ENCODE results near the gene DOK7. TPM values are rescaled to one million over a fixed set of nuclear protein-coding genes. Genes with fewer than 3 reads are reported as not detected.

Gene DOK7
- total and polyA plus RNA-seq, 2 experiments from 2014 or later, result 0.23 to 1.8 TPM

DNA sequence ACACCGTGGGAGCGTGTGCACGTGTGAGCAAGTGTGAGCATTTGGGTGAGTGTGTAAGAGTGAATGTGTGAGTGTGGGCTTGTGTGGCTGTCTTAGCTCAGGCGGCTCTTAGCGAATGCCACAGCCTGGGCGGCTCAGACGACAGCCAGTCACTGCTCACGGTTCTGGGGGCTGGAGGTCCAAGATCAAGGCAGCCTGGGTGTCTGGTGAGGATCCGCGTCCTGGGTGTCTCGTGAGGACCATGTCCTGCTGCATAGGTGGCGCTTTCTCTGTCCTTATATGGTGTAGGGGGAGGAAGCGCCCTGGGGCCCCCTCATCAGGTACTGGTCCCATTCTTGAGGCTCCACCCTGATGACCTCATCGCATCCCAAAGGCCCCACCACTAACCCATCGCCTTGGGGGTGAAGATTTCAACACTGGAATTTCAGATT lies 4.5 kb downstream of the DOK7 start:
- Histone ChIP-seq H3K27ac (no peak overlapping the region), H3K9me3 (ENCODE audit: low read depth) (no peaks in the 10 kb centered on the region), H3K36me3 (replicated peaks; ENCODE audit: insufficient read depth, low read depth) (no peaks in the 10 kb centered on the region), H3K27me3 (peaks cover 13% of the 10 kb centered on the region), H2AFZ (no peak overlapping the region), H3K4me1 (ENCODE audit: insufficient read depth) (no peaks in the 10 kb centered on the region), H4K20me1 (ENCODE audit: insufficient read depth, poor library complexity, severe bottlenecking) (no peaks in the 10 kb centered on the region), H3K9me2 (replicated peaks; ENCODE audit: insufficient read depth) (no peaks in the 10 kb centered on the region), H3K79me2 (no peaks in the 10 kb centered on the region), H3K4me3 (no peak overlapping the region), H3K4me2 (no peak overlapping the region)
- TF ChIP-seq EZH2 (IDR thresholded peaks at IDR 0.05; ENCODE audit: borderline replicate concordance) (no peak), EZH2phosphoT487 (IDR thresholded peaks at IDR 0.05; ENCODE audit: low read depth, severe bottlenecking, unreplicated experiment) (no peak)
- TF ChIP-seq, protein P1, sequence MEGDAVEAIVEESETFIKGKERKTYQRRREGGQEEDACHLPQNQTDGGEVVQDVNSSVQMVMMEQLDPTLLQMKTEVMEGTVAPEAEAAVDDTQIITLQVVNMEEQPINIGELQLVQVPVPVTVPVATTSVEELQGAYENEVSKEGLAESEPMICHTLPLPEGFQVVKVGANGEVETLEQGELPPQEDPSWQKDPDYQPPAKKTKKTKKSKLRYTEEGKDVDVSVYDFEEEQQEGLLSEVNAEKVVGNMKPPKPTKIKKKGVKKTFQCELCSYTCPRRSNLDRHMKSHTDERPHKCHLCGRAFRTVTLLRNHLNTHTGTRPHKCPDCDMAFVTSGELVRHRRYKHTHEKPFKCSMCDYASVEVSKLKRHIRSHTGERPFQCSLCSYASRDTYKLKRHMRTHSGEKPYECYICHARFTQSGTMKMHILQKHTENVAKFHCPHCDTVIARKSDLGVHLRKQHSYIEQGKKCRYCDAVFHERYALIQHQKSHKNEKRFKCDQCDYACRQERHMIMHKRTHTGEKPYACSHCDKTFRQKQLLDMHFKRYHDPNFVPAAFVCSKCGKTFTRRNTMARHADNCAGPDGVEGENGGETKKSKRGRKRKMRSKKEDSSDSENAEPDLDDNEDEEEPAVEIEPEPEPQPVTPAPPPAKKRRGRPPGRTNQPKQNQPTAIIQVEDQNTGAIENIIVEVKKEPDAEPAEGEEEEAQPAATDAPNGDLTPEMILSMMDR (IDR thresholded peaks at IDR 0.05; ENCODE audit: poor library complexity), result no peak
- 84% methylated on average over 15 of the region's 15 CpGs for WGBS (ENCODE audit: low lambda C conversion rate, missing lambda C conversion rate)
- no peak for DNase-seq (ENCODE audit: low spot score)

DNA sequence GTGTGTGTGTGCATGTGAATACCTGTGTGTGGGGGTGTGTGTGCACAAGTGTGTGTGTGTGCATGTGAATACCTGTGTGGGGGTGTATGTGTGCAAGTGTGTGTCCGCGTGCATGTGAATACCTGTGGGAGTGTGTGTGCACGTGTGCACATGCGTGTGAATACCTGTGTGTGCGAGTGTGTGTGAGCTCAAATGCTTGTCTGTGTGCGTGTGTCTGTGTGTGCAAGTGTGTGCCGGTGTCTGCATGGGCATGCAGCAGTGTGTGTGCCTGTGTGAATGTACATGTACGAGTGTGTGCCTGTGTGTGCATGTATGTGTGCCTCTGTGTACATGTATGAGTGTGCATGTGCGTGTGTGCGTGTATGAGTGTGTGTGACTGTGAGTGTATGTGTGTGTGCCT lies 5.0 kb downstream of the DOK7 start:
- H3K27ac ChIP-seq, result no peak overlapping the region
- H3K27me3 ChIP-seq, result peaks cover 9% of the 10 kb centered on the region
- WGBS (ENCODE audit: low lambda C conversion rate, missing lambda C conversion rate), result 93% methylated on average over 10 of the region's 10 CpGs
- H3K9me3 ChIP-seq (ENCODE audit: low read depth), result no peaks in the 10 kb centered on the region
- H3K4me3 ChIP-seq, result no peak overlapping the region
- no peaks in the 10 kb centered on the region for H3K36me3 ChIP-seq (replicated peaks; ENCODE audit: insufficient read depth, low read depth)
- H3K4me1 ChIP-seq (ENCODE audit: insufficient read depth), result no peaks in the 10 kb centered on the region
- H3K4me2 ChIP-seq, result no peak overlapping the region
- H4K20me1 ChIP-seq (ENCODE audit: insufficient read depth, poor library complexity, severe bottlenecking), result no peaks in the 10 kb centered on the region
- no peaks in the 10 kb centered on the region for H3K79me2 ChIP-seq
- TF ChIP-seq, protein P1 (IDR thresholded peaks at IDR 0.05; ENCODE audit: poor library complexity), result no peak
- TF ChIP-seq EZH2 (IDR thresholded peaks at IDR 0.05; ENCODE audit: borderline replicate concordance), result no peak
- no peak for TF ChIP-seq EZH2phosphoT487 (IDR thresholded peaks at IDR 0.05; ENCODE audit: low read depth, severe bottlenecking, unreplicated experiment)
- no peak overlapping the region for H2AFZ ChIP-seq
- no peaks in the 10 kb centered on the region for H3K9me2 ChIP-seq (replicated peaks; ENCODE audit: insufficient read depth)
- no peak for DNase-seq (ENCODE audit: low spot score)

DNA sequence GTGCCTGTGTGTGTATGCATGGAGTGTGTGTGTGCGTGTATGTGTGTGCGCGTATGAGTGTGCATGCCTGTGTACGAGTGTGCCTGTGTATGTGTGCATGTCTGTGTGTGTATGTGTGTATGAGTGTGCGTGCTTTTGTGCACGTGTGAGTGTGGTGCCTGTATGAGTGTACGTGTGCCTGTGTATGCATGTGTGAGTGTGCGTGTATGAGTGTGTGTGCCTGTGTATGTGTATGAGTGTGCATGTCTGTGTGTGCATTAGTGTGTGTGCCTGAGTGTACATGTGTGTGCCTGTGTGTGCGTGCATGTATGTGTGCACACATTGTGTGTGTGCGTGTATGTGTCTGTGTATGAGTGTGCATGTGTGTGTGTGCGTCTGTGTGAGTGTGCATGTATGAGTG lies 5.7 kb downstream of the DOK7 start:
- no peak for DNase-seq (ENCODE audit: low spot score)
- H3K27me3 ChIP-seq, result peaks cover 9% of the 10 kb centered on the region
- H3K79me2 ChIP-seq, result no peaks in the 10 kb centered on the region
- H3K9me2 ChIP-seq (replicated peaks; ENCODE audit: insufficient read depth), result no peaks in the 10 kb centered on the region
- H3K4me1 ChIP-seq (ENCODE audit: insufficient read depth), result no peaks in the 10 kb centered on the region
- TF ChIP-seq, protein P1 (IDR thresholded peaks at IDR 0.05; ENCODE audit: poor library complexity), result no peak
- TF ChIP-seq EZH2phosphoT487 (IDR thresholded peaks at IDR 0.05; ENCODE audit: low read depth, severe bottlenecking, unreplicated experiment), result no peak
- TF ChIP-seq EZH2 (IDR thresholded peaks at IDR 0.05; ENCODE audit: borderline replicate concordance), result no peak
- H3K9me3 ChIP-seq (ENCODE audit: low read depth), result no peaks in the 10 kb centered on the region
- WGBS (ENCODE audit: low lambda C conversion rate, missing lambda C conversion rate), result 89% methylated on average over 11 of the region's 11 CpGs
- no peaks in the 10 kb centered on the region for H3K36me3 ChIP-seq (replicated peaks; ENCODE audit: insufficient read depth, low read depth)
- no peak overlapping the region for H2AFZ ChIP-seq
- H3K4me2 ChIP-seq, result no peak overlapping the region
- H3K27ac ChIP-seq, result no peak overlapping the region
- no peak overlapping the region for H3K4me3 ChIP-seq
- H4K20me1 ChIP-seq (ENCODE audit: insufficient read depth, poor library complexity, severe bottlenecking), result no peaks in the 10 kb centered on the region

Measured in hepatocyte (in vitro differentiated cells).